DND-41 (cell line): ENCODE results near the gene SLAMF9.

Source experiments
- EZH2 ChIP-seq: IDR thresholded peaks from 3 replicates; pipeline ENCODE4 v1.6.1; 2012; ENCODE audit warnings: borderline replicate concordance, low read depth, mild to moderate bottlenecking, moderate library complexity, low read length, inconsistent platforms; ENCODE audit not compliant: severe bottlenecking
- TF ChIP-seq, protein P1 (sequence below): IDR thresholded peaks from 2 replicates; pipeline ENCODE4 v1.5.1; 2012; ENCODE audit warnings: borderline replicate concordance, low read length, moderate library complexity, mild to moderate bottlenecking; ENCODE audit not compliant: poor library complexity, severe bottlenecking; ENCODE audit errors: extremely low read depth

DNA sequence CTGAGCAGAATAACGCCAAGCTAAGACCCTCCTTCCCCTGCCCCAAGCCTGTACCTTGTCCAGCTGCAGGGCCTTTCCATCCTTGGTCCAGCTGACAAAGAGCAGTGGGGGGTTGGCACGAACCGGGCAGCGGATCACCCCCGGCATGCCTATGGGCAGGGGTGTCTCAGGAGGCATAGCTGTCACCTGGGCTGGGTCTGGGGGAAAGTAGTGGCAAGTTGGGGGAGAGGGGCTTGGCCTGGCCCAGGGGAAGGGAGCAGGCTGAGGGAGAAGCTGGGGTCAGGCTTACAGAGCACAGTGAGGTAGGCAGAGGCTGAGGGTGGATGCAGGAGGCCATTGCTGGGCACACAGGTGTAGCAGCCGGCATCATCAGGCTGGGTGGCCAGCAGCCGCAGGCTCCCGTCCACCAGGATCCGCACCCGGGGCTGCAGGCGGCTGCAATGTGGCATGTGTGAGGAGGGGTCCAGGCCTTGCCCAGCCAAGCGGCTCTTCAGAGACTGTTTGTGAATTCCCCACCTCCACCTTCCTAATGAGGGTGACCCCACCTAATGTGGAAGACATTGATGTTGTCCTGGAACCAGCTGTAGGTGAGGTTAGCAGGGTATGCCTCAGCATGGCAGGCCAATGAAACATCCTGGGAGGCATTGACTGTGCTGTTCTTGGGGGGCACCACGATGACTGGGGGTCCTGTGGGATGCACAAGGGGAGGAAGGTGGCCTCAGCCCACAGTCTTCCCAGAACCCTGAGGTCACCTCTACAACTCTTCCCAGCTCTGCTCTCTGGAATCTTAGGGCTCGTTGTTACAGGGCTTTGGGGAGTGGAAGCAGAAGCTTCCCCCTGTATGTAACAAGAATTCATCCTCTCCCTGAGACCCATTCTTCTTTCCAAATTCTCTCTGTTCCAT, 19.6 kb downstream of the SLAMF9 start:
- TF ChIP-seq, protein P1, sequence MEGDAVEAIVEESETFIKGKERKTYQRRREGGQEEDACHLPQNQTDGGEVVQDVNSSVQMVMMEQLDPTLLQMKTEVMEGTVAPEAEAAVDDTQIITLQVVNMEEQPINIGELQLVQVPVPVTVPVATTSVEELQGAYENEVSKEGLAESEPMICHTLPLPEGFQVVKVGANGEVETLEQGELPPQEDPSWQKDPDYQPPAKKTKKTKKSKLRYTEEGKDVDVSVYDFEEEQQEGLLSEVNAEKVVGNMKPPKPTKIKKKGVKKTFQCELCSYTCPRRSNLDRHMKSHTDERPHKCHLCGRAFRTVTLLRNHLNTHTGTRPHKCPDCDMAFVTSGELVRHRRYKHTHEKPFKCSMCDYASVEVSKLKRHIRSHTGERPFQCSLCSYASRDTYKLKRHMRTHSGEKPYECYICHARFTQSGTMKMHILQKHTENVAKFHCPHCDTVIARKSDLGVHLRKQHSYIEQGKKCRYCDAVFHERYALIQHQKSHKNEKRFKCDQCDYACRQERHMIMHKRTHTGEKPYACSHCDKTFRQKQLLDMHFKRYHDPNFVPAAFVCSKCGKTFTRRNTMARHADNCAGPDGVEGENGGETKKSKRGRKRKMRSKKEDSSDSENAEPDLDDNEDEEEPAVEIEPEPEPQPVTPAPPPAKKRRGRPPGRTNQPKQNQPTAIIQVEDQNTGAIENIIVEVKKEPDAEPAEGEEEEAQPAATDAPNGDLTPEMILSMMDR: no peak
- TF ChIP-seq EZH2: no peak
